ENCODE data around the gene TRAF6.
A peak's percentile ranks its signal among the peaks of the same experiment; 100 is the strongest.

The TRAF6 gene

DNA sequence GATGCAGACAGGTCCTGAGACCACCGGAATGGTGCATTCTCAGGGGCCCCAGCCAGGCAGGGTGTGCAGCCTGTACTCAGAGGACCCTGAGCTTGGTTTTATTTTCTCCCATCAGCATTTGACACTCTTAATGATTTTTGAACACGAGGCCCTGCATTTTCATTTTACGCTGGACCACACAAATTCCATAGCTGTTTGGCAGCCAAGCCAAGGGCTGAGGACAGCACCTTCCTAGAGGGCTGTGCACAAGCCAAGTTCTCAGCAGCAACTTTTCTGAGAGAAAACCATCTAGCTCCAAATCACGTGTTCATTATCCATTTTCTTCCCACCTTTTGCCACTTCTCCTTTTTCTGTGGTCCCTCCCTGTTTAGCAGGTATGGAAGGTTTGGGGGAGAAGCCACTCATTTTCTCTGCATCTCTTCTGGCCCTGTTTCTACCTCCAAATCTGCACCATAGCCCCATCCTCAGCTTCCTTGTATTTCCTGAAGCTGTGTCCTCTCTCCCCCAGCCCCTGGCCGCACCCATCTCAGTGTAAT, 60.4 kb downstream of the TRAF6 start:
- no peak overlapping the region for H3K27ac ChIP-seq
- no peaks in the 10 kb centered on the region for H3K36me3 ChIP-seq
- TF ChIP-seq CTCF (IDR thresholded peaks at IDR 0.05) = no peak
- H3K4me1 ChIP-seq = peaks cover 0 to 68% (median 47%) of the 10 kb centered on the region in 4 donors
- no peak for DNase-seq
- H3K4me3 ChIP-seq = peak overlapping the region in 1 of 2 donors; percentile 4
- no peaks in the 10 kb centered on the region for H3K27me3 ChIP-seq
- H3K9me3 ChIP-seq = no peaks in the 10 kb centered on the region
- intact Hi-C loops (cut with DNase I; ENCODE audit: low total_unique reads) = no loop called here

DNA sequence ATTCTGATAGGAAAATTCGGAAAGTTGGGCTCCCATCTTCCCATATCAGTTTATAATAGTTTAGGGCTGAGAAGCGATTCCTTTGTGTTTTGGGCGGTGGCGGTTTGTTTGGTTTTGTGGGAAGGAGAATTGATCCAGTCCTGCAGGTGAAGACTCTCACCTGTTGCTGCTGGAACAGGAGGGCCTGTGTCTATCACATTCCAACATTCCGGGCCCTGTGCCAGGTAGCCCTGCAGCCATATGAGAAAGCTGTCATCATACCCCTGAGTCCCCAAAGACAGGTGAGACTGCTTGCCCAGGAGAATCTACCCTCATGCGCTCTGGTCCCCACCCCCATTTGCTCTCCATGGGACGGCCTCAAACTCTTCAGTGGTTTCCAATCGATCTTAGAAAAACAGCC, 62.1 kb downstream of the TRAF6 start:
- no peak for TF ChIP-seq CTCF (IDR thresholded peaks at IDR 0.05)
- Histone ChIP-seq H3K27me3 (no peaks in the 10 kb centered on the region), H3K27ac (no peak overlapping the region), H3K4me3 (no peak overlapping the region), H3K36me3 (no peaks in the 10 kb centered on the region), H3K9me3 (no peaks in the 10 kb centered on the region), H3K4me1 (peaks cover 0 to 51% (median 31%) of the 10 kb centered on the region in 4 donors)
- DNase-seq = no peak
- intact Hi-C loops (cut with DNase I; ENCODE audit: low total_unique reads) = no loop called here

DNA sequence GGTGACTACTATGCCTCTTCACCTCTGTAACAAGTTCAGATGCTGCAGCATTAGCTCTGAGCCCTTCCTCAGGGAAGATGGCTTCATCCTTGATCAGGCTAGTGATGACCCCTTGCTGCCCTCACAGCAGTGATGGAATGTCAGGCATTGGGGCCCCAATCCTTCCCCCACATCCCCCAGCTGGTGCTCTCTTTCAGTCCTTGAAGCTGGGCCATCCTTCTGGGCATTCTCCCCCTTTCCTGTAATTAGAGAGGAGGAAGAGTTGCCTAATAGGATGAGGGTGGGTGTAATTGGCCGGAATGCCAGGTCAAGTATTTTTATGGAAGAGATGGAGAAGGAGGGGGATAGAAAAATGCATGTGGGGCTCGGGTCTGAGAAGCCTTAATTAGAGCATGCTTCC, 62.6 kb downstream of the TRAF6 start:
- no peaks in the 10 kb centered on the region for H3K27me3 ChIP-seq
- no peak overlapping the region for H3K4me3 ChIP-seq
- peaks cover 0 to 46% (median 27%) of the 10 kb centered on the region in 4 donors for H3K4me1 ChIP-seq
- H3K36me3 ChIP-seq = no peaks in the 10 kb centered on the region
- DNase-seq = no peak
- TF ChIP-seq CTCF (IDR thresholded peaks at IDR 0.05) = no peak
- no peak overlapping the region for H3K27ac ChIP-seq
- intact Hi-C loops (cut with DNase I; ENCODE audit: low total_unique reads) = no loop called here
- H3K9me3 ChIP-seq = no peaks in the 10 kb centered on the region

DNA sequence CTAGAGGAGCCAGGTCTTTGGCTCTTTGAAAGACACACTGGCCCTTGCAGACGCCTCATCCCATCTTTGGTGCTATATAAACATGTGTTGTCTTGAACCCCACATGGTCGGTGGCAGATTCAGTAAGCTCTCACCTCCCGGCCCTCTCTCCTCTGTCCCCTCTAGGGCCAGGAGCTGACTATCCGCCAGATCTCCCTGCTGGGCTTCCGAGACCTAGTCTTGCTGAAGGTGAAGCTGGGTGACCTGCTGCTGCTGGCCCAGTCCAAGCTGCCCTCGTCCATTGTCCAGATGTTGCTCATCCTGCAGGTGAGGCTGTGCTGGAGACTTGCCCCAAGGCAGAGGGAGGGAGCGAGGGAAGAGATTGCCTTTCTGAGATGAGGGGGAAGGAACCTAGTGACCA, 63.9 kb downstream of the TRAF6 start:
- no peaks in the 10 kb centered on the region for H3K9me3 ChIP-seq
- H3K36me3 ChIP-seq = no peaks in the 10 kb centered on the region
- no peak overlapping the region for H3K4me3 ChIP-seq
- intact Hi-C loops (cut with DNase I; ENCODE audit: low total_unique reads) = no loop called here
- peaks cover 0 to 33% (median 16%) of the 10 kb centered on the region in 4 donors for H3K4me1 ChIP-seq
- no peak for TF ChIP-seq CTCF (IDR thresholded peaks at IDR 0.05)
- no peaks in the 10 kb centered on the region for H3K27me3 ChIP-seq
- H3K27ac ChIP-seq = no peak overlapping the region
- DNase-seq = no peak

DNA sequence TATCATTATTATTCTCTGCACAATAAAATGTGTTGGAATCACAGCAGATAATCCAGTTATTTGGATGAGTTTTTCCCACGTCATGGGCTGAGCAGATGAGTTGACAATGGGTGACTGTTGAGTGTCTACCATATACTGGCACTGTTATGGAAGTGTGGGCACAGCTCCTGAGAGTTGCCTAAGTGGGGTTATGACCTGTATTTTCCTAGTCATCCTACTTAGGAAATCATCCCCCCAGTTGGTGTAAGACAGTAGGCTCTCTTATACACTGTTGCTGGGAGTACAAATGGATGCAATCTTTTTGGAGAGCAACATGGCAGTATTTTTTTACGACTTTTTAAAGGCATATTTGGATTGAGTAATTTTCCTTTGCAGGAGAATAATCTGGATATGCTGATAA, 66.4 kb downstream of the TRAF6 start:
- DNase-seq = no peak
- Histone ChIP-seq H3K4me3 (no peak overlapping the region), H3K9me3 (no peaks in the 10 kb centered on the region), H3K27ac (no peak overlapping the region), H3K36me3 (no peaks in the 10 kb centered on the region), H3K4me1 (peaks cover 0 to 8% (median 0%) of the 10 kb centered on the region in 4 donors), H3K27me3 (no peaks in the 10 kb centered on the region)
- intact Hi-C loops (cut with DNase I; ENCODE audit: low total_unique reads) = no loop called here
- TF ChIP-seq CTCF (IDR thresholded peaks at IDR 0.05) = no peak
